Adrenal gland (tissue), 5 donors: ENCODE data around the gene GOLT1B.

Source experiments
- POLR2A ChIP-seq, 2 donors: fragments of 450-650 bp; IDR thresholded peaks; one replicate each; pipeline ENCODE4 v1.6.1; 2017; ENCODE audit warnings: antibody characterized with exemption in 2 of 2, mild to moderate bottlenecking in 2 of 2, moderate library complexity in 1 of 2
- TF ChIP-seq, protein P1 (sequence below), 6 experiments: fragments of 450-650 bp in 4 of 6; fragments of 200-600 bp in 2 of 6; sonication (generic) in 1 of 6; IDR thresholded peaks; 1 replicate in 5 of 6; 2 replicates in 1 of 6; pipeline versions ENCODE4 v1.5.1 to v1.8.0; 2016 to 2021; ENCODE audit warnings: antibody characterized with exemption in 6 of 6, mild to moderate bottlenecking in 2 of 6, moderate library complexity in 1 of 6
- donor health status: DM: no; HTN: no; CAD: no.

- TF ChIP-seq, protein P1, sequence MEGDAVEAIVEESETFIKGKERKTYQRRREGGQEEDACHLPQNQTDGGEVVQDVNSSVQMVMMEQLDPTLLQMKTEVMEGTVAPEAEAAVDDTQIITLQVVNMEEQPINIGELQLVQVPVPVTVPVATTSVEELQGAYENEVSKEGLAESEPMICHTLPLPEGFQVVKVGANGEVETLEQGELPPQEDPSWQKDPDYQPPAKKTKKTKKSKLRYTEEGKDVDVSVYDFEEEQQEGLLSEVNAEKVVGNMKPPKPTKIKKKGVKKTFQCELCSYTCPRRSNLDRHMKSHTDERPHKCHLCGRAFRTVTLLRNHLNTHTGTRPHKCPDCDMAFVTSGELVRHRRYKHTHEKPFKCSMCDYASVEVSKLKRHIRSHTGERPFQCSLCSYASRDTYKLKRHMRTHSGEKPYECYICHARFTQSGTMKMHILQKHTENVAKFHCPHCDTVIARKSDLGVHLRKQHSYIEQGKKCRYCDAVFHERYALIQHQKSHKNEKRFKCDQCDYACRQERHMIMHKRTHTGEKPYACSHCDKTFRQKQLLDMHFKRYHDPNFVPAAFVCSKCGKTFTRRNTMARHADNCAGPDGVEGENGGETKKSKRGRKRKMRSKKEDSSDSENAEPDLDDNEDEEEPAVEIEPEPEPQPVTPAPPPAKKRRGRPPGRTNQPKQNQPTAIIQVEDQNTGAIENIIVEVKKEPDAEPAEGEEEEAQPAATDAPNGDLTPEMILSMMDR (IDR thresholded peaks at IDR 0.05) = no peak
- TF ChIP-seq POLR2A (IDR thresholded peaks at IDR 0.05) = no peak
Measured at GRCh38 chr12:21543151-21543550, 41.6 kb downstream of the GOLT1B start.
